Gastrocnemius medialis (tissue), 4 donors: ENCODE results near the gene VSIG2.

Experiments used
- CTCF ChIP-seq, 5 experiments: fragments of 450-650 bp in 3 of 5; fragments of 200-600 bp in 2 of 5; sonication (generic) in 2 of 5; IDR thresholded peaks in 4 of 5; conservative IDR thresholded peaks in 1 of 5; 1 replicate in 4 of 5; 2 replicates in 1 of 5; pipeline ENCODE4 v1.5.1; 2016 to 2019; ENCODE audit warnings: antibody characterized with exemption in 5 of 5, mild to moderate bottlenecking in 3 of 5, moderate library complexity in 3 of 5
- POLR2A ChIP-seq, 2 donors: fragments of 450-650 bp; IDR thresholded peaks; one replicate each; pipeline ENCODE4 v1.6.1; 2017; ENCODE audit warnings: antibody characterized with exemption in 2 of 2, mild to moderate bottlenecking in 2 of 2, moderate library complexity in 2 of 2

- TF ChIP-seq POLR2A (IDR thresholded peaks at IDR 0.05) (no peak), CTCF (IDR thresholded peaks at IDR 0.05 in 4 of 5, conservative IDR thresholded peaks at IDR 0.05 in 1 of 5) (no peak)
Measured at GRCh38 chr11:124788521-124788920, 36.5 kb upstream of the VSIG2 start.
